GM12878 (cell line): Measurements from ENCODE around the gene C19orf18. TPM values are rescaled to one million over a fixed set of nuclear protein-coding genes. Genes with fewer than 3 reads are reported as not detected.

Experiments used
- ASH2L ChIP-seq: fragments of 300-600, 200-600 bp; sonication (generic); IDR thresholded peaks from 2 replicates; pipeline ENCODE4 v1.6.1; 2017; ENCODE audit warnings: low read depth, mild to moderate bottlenecking, borderline replicate concordance
- BHLHE40 ChIP-seq, 2 experiments: fragments of 450-650 bp in 1 of 2; IDR thresholded peaks; 2 replicates each; pipeline ENCODE4 v1.6.1; 2011 to 2017; ENCODE audit warnings: low read depth in 2 of 2, borderline replicate concordance in 1 of 2, improper control_type of control experiment in 1 of 2, low read length in 1 of 2, mild to moderate bottlenecking in 1 of 2
- CBX3 ChIP-seq: fragments of 200-600 bp; sonication (generic); IDR thresholded peaks from 2 replicates; pipeline ENCODE4 v1.6.1; 2016; ENCODE audit warnings: low read depth, borderline replicate concordance
- CREM ChIP-seq: IDR thresholded peaks from 2 replicates; pipeline ENCODE4 v1.6.1; 2014; ENCODE audit warnings: antibody characterized with exemption, low read depth
- FOXK2 ChIP-seq: fragments of 450-650 bp; IDR thresholded peaks from 2 replicates; pipeline ENCODE4 v1.6.1; 2017; ENCODE audit warnings: mild to moderate bottlenecking, moderate library complexity
- MEF2B ChIP-seq: fragments of 450-650 bp; IDR thresholded peaks from 2 replicates; pipeline ENCODE4 v1.6.1; 2018; ENCODE audit warnings: mild to moderate bottlenecking, moderate library complexity; ENCODE audit not compliant: partially characterized antibody, poor library complexity, severe bottlenecking
- PAX5 ChIP-seq: IDR thresholded peaks from 2 replicates; pipeline ENCODE4 v1.6.1; 2011; ENCODE audit warnings: low read depth, low read length, borderline replicate concordance
- PML ChIP-seq: IDR thresholded peaks from 2 replicates; pipeline ENCODE4 v1.6.1; 2012; ENCODE audit warnings: low read length, inconsistent platforms
- POLR2AphosphoS5 ChIP-seq: IDR thresholded peaks from 2 replicates; pipeline ENCODE4 v1.6.1; 2011; ENCODE audit warnings: mild to moderate bottlenecking, low read length, inconsistent platforms
- RB1 ChIP-seq: fragments of 450-650 bp; formaldehyde crosslinking; IDR thresholded peaks from 2 replicates; pipeline ENCODE4 v1.6.1; 2017; ENCODE audit warnings: mild to moderate bottlenecking, borderline replicate concordance
- SIN3A ChIP-seq: IDR thresholded peaks from 2 replicates; pipeline ENCODE4 v1.6.1; 2012; ENCODE audit warnings: low read depth, low read length, improper control_type of control experiment
- STAT3 ChIP-seq: IDR thresholded peaks from 2 replicates; pipeline ENCODE4 v1.6.1; 2011; ENCODE audit warnings: low read depth, low read length, improper control_type of control experiment
- ZBTB11 ChIP-seq: fragments of 450-650 bp; formaldehyde crosslinking; IDR thresholded peaks from 2 replicates; pipeline ENCODE4 v1.5.0; 2022; ENCODE audit warnings: mild to moderate bottlenecking, missing genetic modification characterization
- ZZZ3 ChIP-seq: IDR thresholded peaks from 2 replicates; pipeline ENCODE4 v1.6.1; 2011; ENCODE audit warnings: low read depth; ENCODE audit not compliant: control insufficient read depth, insufficient read length
- polyA plus RNA-seq, 11 experiments: library from polyadenylated mRNA; depleted of rRNA in 4 of 11; unstranded in 6 of 11; stranded (reverse) in 5 of 11; fragments of >200 nt; fragmentation: Nextera tagmentation in 4 of 11; fragmentation: Illumina TruSeq in 1 of 11; extraction: Ambion mirVana in 4 of 11; extraction: Trizol in 1 of 11; gene quantifications; 1 replicate in 1 of 11; 2 replicates in 10 of 11; pipeline versions ENCODE4 v1.2.1 to v1.2.3, GENCODE V29; 2011 to 2016; ENCODE audit warnings: inconsistent platforms in 2 of 11, missing spikeins in 2 of 11, low read depth in 1 of 11
- total RNA-seq, 4 experiments: library from RNA; depleted of rRNA in 3 of 4; stranded (reverse); fragments of >200 nt in 3 of 4; fragmentation: Illumina TruSeq in 1 of 4; extraction: Trizol in 1 of 4; gene quantifications; 2 replicates each; pipeline versions ENCODE4 v1.2.1 to v1.2.3, GENCODE V29; 2013 to 2021
- TF ChIP-seq, protein P1 (sequence below): fragments of 450-650 bp; IDR thresholded peaks from 2 replicates; pipeline ENCODE4 v1.6.1; 2017; ENCODE audit warnings: mild to moderate bottlenecking, moderate library complexity
- TF ChIP-seq, protein P2 (sequence below): IDR thresholded peaks from 2 replicates; pipeline ENCODE4 v1.6.1; 2012; ENCODE audit warnings: low read length, inconsistent platforms
- TF ChIP-seq, protein P3 (sequence below): IDR thresholded peaks from 2 replicates; pipeline ENCODE4 v1.6.1; 2011; ENCODE audit warnings: low read depth, mild to moderate bottlenecking, low read length, moderate library complexity, borderline replicate concordance; ENCODE audit errors: extremely low read depth
- TF ChIP-seq, protein P4 (sequence below): fragments of 450-650 bp; IDR thresholded peaks from 2 replicates; pipeline ENCODE4 v1.6.1; 2016; ENCODE audit warnings: mild to moderate bottlenecking

Gene C19orf18
- total and polyA plus RNA-seq, 10 of the 15 experiments (the other 5 are each of a cell fraction or from before 2014, with no cell fraction given): 0.12 to 0.29 (median 0.21) TPM; not detected in 7

DNA sequence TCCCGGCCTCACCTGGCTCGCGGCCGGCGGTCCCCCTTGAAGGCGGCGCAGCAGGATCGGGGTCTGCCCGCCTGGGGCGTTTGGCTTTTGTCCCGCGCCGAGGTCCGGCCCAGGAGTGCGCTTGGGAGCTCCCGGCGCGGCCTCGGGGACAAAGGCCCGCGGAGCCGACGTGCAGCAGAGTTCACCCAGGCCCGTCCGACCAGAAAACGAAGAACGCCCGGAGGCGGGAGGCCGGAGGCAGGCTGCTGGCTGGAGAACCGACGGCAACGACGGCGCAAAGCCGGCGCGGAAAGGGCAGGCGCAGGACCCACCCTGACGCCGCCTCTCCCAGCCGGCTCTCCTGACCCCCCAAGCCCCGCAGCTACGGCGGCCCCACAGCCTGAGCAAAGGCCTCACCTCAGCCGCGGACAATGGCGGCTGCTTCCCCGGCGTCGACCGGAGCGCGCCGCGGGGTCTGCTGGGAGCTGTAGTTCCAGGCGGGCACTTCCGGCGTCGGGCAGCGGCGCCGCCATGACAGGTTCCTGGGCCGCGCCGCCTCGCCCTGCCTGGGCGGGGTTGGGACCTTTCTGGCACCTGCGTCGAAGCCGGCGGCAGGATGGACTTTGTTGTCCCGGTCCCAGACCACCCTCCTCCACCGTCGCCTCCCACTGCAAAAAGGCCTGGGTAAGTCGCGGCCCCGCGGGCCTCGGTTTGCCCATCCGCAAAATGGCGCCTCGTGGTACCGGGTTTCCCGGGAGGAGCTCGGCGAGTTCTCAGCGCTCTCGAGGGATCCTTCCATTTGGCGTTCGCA, 28.2 kb upstream of the C19orf18 start, which contains the start of gene ZNF606 (continued):
- TF ChIP-seq, protein P1, sequence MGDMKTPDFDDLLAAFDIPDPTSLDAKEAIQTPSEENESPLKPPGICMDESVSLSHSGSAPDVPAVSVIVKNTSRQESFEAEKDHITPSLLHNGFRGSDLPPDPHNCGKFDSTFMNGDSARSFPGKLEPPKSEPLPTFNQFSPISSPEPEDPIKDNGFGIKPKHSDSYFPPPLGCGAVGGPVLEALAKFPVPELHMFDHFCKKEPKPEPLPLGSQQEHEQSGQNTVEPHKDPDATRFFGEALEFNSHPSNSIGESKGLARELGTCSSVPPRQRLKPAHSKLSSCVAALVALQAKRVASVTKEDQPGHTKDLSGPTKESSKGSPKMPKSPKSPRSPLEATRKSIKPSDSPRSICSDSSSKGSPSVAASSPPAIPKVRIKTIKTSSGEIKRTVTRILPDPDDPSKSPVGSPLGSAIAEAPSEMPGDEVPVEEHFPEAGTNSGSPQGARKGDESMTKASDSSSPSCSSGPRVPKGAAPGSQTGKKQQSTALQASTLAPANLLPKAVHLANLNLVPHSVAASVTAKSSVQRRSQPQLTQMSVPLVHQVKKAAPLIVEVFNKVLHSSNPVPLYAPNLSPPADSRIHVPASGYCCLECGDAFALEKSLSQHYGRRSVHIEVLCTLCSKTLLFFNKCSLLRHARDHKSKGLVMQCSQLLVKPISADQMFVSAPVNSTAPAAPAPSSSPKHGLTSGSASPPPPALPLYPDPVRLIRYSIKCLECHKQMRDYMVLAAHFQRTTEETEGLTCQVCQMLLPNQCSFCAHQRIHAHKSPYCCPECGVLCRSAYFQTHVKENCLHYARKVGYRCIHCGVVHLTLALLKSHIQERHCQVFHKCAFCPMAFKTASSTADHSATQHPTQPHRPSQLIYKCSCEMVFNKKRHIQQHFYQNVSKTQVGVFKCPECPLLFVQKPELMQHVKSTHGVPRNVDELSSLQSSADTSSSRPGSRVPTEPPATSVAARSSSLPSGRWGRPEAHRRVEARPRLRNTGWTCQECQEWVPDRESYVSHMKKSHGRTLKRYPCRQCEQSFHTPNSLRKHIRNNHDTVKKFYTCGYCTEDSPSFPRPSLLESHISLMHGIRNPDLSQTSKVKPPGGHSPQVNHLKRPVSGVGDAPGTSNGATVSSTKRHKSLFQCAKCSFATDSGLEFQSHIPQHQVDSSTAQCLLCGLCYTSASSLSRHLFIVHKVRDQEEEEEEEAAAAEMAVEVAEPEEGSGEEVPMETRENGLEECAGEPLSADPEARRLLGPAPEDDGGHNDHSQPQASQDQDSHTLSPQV: peak; percentile 79; the same call in 1 of the 2 replicates
- TF ChIP-seq RB1 (0 out of 2 replicates have a peak, but pooled peaks have one; percentile 25), PAX5 (no peak), ASH2L (peak; percentile 39; the same call in 1 of the 2 replicates), ZBTB11 (CRISPR knock-in tag) (peak; percentile 78), CBX3 (no peak), CREM (peak; percentile 70), FOXK2 (no peak), STAT3 (no peak), PML (no peak), MEF2B (no peak), POLR2AphosphoS5 (peak; percentile 91), SIN3A (0 out of 2 replicates have a peak, but pooled peaks have one; percentile 42), ZZZ3 (no peak), BHLHE40 (IDR thresholded peaks at IDR 0.05; ENCODE audit: borderline replicate concordance in 1 of 2, low read depth in 2 of 2, low read length in 1 of 2) (peak in 1 of 2 experiments; percentile 43; a peak in 1 of 4 replicates)
- TF ChIP-seq, protein P2, sequence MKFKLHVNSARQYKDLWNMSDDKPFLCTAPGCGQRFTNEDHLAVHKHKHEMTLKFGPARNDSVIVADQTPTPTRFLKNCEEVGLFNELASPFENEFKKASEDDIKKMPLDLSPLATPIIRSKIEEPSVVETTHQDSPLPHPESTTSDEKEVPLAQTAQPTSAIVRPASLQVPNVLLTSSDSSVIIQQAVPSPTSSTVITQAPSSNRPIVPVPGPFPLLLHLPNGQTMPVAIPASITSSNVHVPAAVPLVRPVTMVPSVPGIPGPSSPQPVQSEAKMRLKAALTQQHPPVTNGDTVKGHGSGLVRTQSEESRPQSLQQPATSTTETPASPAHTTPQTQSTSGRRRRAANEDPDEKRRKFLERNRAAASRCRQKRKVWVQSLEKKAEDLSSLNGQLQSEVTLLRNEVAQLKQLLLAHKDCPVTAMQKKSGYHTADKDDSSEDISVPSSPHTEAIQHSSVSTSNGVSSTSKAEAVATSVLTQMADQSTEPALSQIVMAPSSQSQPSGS: no peak
- TF ChIP-seq, protein P3, sequence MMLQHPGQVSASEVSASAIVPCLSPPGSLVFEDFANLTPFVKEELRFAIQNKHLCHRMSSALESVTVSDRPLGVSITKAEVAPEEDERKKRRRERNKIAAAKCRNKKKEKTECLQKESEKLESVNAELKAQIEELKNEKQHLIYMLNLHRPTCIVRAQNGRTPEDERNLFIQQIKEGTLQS: no peak
- TF ChIP-seq, protein P4, sequence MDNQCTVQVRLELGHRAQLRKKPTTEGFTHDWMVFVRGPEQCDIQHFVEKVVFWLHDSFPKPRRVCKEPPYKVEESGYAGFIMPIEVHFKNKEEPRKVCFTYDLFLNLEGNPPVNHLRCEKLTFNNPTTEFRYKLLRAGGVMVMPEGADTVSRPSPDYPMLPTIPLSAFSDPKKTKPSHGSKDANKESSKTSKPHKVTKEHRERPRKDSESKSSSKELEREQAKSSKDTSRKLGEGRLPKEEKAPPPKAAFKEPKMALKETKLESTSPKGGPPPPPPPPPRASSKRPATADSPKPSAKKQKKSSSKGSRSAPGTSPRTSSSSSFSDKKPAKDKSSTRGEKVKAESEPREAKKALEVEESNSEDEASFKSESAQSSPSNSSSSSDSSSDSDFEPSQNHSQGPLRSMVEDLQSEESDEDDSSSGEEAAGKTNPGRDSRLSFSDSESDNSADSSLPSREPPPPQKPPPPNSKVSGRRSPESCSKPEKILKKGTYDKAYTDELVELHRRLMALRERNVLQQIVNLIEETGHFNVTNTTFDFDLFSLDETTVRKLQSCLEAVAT: no peak
